ENCODE measurements around the gene VEGFA. TPM values are rescaled to one million over a fixed set of nuclear protein-coding genes. Genes with fewer than 3 reads are reported as not detected.

The VEGFA gene
- total RNA-seq, 2 experiments from 2014 or later: 93.7 to 104 TPM

GRCh38 chr6:43835872-43836419 lies 65.9 kb downstream of the VEGFA start:
- no peak overlapping the region for H3K27ac Mint-ChIP-seq
- ChIA-PET CTCF (interaction anchor here (2.3 kb wide), 1 partner anchor 67 kb away, joined by 8 read pairs; the partner anchor contains the start of gene VEGFA), POLR2A (no interaction called here)
- no peaks in the 10 kb centered on the region for H3K27me3 Mint-ChIP-seq
- H3K36me3 Mint-ChIP-seq (ENCODE audit: low read depth): no peaks in the 10 kb centered on the region
- no peaks in the 10 kb centered on the region for H3K9me3 Mint-ChIP-seq
- no peaks in the 10 kb centered on the region for H3K4me1 Mint-ChIP-seq (ENCODE audit: low read depth)
- intact Hi-C loops (cut with micrococcal nuclease): no loop called here
- DNase-seq: no peak
- ATAC-seq: no peak
- no peak for TF ChIP-seq CTCF (IDR thresholded peaks at IDR 0.05)
- no peak overlapping the region for H3K4me3 Mint-ChIP-seq

Other genes starting within 250 kb of the VEGFA start
- gene XPO5, start 194.2 kb upstream of the VEGFA start, total RNA-seq: 10 to 100 TPM; 92.3 to 92.6 TPM
- gene POLH, start 194.0 kb upstream of the VEGFA start, total RNA-seq: 10 to 100 TPM; 37.9 to 42.1 TPM
- 10 to 100 TPM; 46.2 to 55.3 TPM for gene GTPBP2, start 140.9 kb upstream of the VEGFA start, total RNA-seq
- gene MAD2L1BP, start 134.4 kb upstream of the VEGFA start, total RNA-seq: 10 to 100 TPM; 29.0 to 31.7 TPM
- gene RSPH9, start 125.2 kb upstream of the VEGFA start, total RNA-seq: under 1 TPM in 1 of 2 experiments, not detected in 1; 0.11 TPM
- gene MRPS18A, start 82.4 kb upstream of the VEGFA start, total RNA-seq: 10 to 100 TPM; 45.4 to 52.9 TPM